Renal pelvis (tissue), 4 donors: ENCODE results near the gene HOXA9. TPM values are rescaled to one million over a fixed set of nuclear protein-coding genes. Genes with fewer than 3 reads are reported as not detected.
A peak's percentile ranks its signal among the peaks of the same experiment; 100 is the strongest.

Source experiments
- DNase-seq: peaks from one replicate; pipeline ENCODE4 v3.0.0-alpha.2; 2013
- polyA plus RNA-seq, 3 donors: library from polyadenylated mRNA; unstranded; fragments of 120-200 nt; gene quantifications; one replicate each; pipeline ENCODE4 v1.2.1, GENCODE V29; 2013; ENCODE audit not compliant: insufficient read length in 3 of 3

Gene HOXA9
- polyA plus RNA-seq, 3 donors, result 102 to 118 (median 115) TPM

DNA sequence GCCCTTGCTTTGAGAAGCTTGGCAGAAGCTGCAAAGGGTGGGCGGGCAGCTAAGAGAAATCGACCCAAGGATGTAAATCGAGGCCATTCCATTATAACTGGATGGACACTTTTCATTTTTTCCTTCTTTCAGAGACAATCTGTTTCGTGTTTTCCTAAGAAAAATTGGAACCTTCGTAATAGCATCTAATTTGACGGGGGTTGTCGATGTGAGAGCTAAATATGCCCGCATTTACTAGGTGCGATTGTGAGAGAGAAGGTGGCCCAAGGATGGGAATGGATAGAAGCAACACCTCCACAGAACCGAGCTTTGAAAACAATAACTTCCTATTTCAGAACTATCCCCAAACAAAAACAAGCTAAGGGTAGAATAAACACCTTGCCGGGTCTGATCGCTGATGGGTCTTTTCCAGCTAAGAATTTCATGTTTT is 33.9 kb downstream of the HOXA9 start:
- DNase-seq, result no peak

- DNase-seq, result peak; percentile 92
Measured at GRCh38 chr7:27130540-27131389, 34.6 kb downstream of the HOXA9 start, which contains the start of gene HOXA4. TSS of gene HOXA4 (minus strand) at chr7:27130757. CDS start at chr7:27130733, 24 bp downstream.

DNA sequence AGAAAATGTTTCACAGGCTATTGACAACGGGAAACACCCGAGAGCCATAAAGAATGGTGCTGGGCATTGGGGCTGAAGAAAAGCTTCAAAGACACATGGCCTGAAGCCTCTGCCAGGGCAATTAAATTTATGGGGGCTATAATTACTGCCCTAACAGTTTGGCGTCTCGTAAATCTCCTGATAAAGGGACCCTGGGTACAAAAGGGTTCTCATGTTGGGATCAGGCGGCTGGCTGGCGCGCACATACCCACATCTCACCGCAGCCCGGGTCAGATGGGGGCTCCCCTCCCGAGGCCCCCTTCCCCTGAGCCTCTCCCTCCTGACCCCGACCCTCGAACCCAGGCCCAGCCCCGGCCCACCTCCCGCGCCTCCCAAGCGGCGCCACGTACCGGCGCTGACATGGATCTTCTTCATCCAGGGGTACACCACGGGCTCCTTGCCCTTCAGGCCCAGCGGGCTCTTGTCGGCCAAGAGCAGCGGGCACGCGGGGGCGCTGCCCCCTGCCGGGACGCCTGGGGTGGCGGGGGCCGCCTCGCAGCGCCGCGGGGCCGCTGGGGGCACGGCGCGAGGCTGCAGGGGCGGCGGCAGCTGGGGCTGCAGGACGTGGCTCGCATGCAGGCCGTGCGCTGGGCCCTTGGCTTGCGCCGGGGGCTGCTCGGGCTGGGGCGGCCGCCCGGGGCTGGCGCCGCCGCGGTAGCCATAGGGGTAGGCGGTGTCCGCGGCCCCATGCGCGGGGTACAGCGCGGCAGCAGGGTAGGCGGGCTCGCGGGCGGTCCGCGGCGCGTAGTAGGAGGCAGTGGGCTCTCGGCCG is 35.4 kb downstream of the HOXA9 start:
- peak; percentile 89 for DNase-seq

DNA sequence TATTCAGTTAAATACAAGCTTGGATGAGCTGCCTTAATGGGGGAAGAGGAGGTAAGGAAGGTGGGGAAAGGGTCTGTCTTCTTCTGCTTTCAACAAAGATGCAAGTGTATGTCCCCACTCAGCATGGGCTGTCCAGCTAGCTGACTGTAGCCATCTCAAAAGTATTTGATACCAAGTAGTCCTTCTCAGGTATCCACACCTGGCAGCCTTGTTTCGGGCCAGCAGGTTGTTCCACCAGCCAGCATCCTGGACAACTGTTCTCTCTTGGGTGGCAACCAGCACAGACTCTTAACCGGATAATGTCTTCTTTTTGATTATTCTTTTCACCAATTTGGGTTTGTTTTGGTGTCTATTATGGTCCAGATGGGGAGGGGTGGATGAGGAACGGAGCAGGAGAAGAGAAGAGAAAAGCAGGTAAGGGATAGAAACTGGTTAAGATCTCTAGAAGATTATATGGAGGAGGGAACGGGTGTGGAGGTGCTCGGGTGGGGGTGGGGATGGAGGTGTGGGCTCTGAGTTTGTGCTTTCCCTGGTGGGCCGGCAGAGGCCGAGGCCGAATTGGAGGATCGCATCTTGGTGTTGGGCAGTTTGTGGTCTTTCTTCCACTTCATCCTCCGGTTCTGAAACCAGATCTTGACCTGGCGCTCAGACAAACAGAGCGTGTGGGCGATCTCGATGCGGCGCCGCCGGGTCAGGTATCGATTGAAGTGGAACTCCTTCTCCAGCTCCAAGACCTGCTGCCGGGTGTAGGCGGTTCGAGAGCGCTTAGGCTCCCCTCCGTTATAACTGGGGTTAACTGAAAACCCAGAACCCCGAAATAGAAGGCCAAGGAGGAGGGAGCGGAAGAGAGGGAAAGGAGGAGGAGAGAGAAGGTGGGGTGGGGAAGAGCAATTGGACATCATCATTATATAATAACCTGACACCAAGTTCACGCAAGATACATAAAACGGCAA is 36.3 kb downstream of the HOXA9 start:
- no peak for DNase-seq

DNA sequence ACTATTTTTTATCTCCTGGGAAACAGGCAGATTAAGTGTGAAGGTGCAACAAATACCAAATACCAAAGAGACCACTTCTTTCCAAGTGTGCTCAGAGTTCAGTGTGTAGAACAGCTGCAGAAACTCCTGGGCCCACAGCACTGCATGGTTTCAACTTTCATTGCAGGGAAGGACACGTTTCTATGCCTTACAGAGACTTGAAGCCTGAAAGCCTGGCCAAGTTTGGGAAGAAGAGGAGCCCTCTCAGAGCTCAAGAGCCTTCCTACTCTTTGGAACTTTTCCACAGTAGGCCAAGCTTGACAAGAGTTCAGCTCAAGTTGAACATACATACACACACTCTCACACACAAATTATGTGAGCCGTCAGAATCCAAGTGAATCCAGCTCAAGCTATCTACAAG is 37.3 kb downstream of the HOXA9 start:
- DNase-seq, result peak; percentile 85

GRCh38 chr7:27126596-27127327 is 38.6 kb downstream of the HOXA9 start:
- DNase-seq, result no peak

- DNase-seq, result peak; percentile 86
Measured at GRCh38 chr7:27125986-27126394, 39.3 kb downstream of the HOXA9 start.

GRCh38 chr7:27124902-27125689 is 40.2 kb downstream of the HOXA9 start:
- DNase-seq, result no peak

DNA sequence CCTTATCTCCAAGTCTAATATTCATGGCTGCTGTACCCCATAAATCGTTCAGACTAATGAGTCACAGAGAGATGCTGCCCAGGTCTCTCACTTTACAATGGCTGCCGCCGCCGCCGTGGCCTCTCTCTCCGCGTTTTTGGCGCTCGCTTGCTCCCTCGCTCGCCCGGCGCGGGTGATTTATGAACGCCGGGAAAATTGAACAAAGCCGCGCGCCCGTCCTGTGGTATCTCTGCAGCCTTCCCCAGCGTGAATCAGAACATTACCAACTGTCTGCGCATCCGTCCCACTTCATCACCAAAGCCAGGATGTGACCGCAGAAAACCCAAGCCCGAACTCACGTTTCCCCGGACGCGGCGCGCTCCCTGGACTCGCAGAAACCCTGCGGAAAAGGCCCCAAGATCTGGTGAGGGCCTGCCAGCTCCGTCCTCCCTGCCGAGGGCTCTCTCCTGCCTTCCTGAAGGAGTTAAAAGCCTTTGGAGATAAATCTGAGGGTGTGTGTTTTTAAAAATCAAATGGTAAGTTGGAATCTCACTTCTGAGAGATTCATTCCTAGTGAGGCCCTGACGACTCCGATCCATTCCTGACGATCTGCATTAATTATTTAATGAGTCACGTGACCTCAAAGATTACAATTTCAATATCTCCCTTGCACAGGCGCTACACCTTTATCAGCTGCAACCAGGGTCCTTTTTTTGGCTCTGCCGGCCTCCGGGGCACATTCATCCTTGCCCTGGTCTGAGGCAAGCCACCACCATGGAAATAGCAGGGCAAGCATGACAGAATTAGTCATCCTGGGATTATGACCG is 41.0 kb downstream of the HOXA9 start:
- DNase-seq, result no peak

DNA sequence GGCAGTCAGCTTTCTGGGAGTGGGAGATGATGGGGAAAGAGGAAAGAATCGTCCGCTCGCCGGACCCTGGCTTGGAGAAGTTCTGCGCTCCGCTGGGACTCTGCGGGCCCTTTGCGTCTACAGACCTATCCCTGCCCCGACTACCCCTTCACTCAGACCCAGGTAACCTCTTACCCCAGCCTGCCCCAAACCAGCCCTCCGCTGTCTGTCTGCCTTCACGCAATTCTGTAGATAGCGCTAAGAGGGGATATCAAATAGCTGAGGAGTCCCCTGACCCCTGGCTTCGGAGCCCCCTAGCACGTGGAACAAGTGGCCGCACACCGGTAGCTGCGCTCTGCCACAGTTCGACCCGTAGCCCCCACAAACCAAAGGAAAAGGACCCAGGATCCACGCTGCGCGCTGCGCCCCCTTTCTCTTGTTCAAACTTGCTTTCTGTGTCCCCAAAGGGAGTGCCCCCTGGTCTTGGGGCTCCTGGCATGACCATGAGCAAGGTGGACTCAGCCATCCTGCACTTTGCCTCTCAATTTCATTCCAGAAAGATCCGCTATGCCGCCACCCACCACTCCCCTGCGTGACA is 41.8 kb downstream of the HOXA9 start:
- DNase-seq, result no peak

DNA sequence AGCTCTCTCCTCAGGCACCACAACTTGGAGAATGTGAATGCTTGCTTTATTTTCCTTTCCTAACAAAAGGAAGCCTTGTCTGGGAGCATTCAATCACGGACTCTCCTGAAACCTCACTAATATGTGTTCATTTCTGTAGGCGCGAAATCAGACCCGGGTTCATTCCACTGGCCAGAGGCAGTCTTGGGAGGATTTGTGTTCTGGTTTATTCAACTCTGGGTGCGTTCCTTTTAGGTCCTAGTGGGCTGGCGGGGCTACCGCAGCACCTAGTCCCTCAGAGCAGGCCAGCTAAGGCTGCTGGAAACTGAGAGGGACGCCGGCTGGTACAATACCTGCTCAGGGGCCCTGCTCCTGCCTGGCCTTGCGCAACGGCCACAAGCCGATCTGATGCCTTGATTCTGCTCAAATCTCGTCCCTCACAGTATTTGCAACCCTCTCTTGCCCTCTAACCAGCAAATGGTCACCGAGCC is 42.3 kb downstream of the HOXA9 start:
- DNase-seq, result no peak

- no peak for DNase-seq
Measured at GRCh38 chr7:27122077-27122910, 43.0 kb downstream of the HOXA9 start.

DNA sequence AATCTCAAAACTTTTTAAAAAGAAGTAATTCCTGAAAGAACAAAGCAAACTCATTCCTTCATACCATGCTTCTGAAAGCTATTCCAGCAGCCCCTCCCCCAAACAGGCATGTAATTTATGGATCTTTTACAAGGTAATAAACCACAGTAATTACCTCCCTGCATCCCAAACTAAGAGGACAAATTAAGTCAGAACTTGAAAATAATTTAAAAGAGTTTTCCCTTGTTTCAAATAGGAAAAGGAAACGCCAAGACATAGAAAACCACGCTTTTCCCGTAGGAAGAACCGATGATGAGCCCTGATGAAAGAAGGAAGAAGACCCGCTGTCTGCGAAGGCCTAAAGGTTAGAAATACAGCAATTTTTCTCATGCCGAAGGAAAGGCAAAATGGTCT is 43.7 kb downstream of the HOXA9 start:
- DNase-seq, result no peak

DNA sequence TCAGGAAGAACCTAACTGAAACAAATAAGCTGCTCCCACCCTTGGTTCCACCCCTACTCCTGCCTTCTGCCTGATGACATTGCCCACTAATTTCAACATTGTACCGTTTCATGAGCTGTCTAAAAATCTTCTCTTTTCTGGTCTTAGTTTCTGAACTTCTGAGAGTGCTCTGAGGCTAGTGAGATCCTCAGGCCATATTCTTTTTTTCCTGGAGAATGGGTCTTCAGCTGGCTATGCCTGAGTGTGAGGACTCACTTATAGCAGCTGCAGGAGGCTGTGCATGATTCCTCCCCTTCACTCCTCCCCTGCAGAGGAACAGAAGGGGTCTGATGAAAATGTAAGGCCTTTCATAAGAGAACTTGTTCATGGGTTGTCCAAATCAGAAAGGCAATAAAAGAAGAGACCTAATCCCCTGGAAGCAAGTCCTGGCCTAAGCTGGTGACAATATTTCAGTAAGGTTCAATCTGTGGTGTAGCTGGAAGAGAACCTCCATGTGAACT is 45.9 kb downstream of the HOXA9 start:
- DNase-seq, result no peak

GRCh38 chr7:27118580-27118979 is 46.8 kb downstream of the HOXA9 start:
- DNase-seq, result no peak

GRCh38 chr7:27117887-27118491 is 47.3 kb downstream of the HOXA9 start:
- no peak for DNase-seq
